WTC11 (cell line): Measurements from ENCODE around the gene CNTNAP2. TPM values are rescaled to one million over a fixed set of nuclear protein-coding genes. Genes with fewer than 3 reads are reported as not detected.

Source experiments
- ATAC-seq: fragments of 200-7000 bp; cut with Tn5 transposase; 2 replicates; pipeline ENCODE4 v1.10.0; 2021; ENCODE audit warnings: mild to moderate bottlenecking, moderate library complexity
- CTCF ChIA-PET: fragments of 300-600 bp; sonication (Branson Sonifier 250); formaldehyde crosslinking; loops from one replicate; lab custom pipeline; 2021; ENCODE audit warnings: antibody characterized with exemption; lab: Charles Lee
- POLR2A ChIA-PET: fragments of 350-600 bp; sonication (Branson Sonifier 250); formaldehyde crosslinking; loops from one replicate; lab custom pipeline; 2021; ENCODE audit warnings: antibody characterized with exemption; lab: Charles Lee
- DNase-seq: peaks from one replicate; pipeline ENCODE4 v3.0.0; 2021; ENCODE audit warnings: low spot score
- H3K27ac Mint-ChIP-seq: 2 replicates; pipeline ENCODE4 v1.8.0; 2021; ENCODE audit warnings: mixed read lengths
- H3K27me3 Mint-ChIP-seq: 2 replicates; pipeline ENCODE4 v1.8.0; 2021; ENCODE audit warnings: low read depth, mild to moderate bottlenecking, moderate library complexity, mixed read lengths
- H3K36me3 Mint-ChIP-seq: 2 replicates; pipeline ENCODE4 v1.8.0; 2021; ENCODE audit warnings: mixed read lengths
- H3K4me1 Mint-ChIP-seq: 2 replicates; pipeline ENCODE4 v1.8.0; 2022; ENCODE audit warnings: mixed read lengths
- H3K4me3 Mint-ChIP-seq: 2 replicates; pipeline ENCODE4 v1.8.0; 2021; ENCODE audit warnings: mild to moderate bottlenecking, moderate library complexity, mixed read lengths
- H3K9me3 Mint-ChIP-seq: 2 replicates; pipeline ENCODE4 v1.8.0; 2021; ENCODE audit warnings: mixed read lengths
- ATF1 ChIP-seq: sonication (generic); formaldehyde crosslinking; IDR thresholded peaks from 2 replicates; pipeline ENCODE4 v1.8.1; 2023; ENCODE audit warnings: mild to moderate bottlenecking, moderate library complexity, missing genetic modification reagents
- ETV6 ChIP-seq: sonication (generic); formaldehyde crosslinking; IDR thresholded peaks from 2 replicates; pipeline ENCODE4 v1.8.1; 2022; ENCODE audit warnings: mild to moderate bottlenecking, missing genetic modification reagents
- MAX ChIP-seq: sonication (generic); formaldehyde crosslinking; IDR thresholded peaks from 2 replicates; pipeline ENCODE4 v1.8.0; 2022; ENCODE audit warnings: mild to moderate bottlenecking, missing genetic modification reagents
- NFATC4 ChIP-seq: fragments of 250-450 bp; sonication (Bioruptor Pico); IDR thresholded peaks from 2 replicates; pipeline ENCODE4 v1.9.0; 2021; ENCODE audit warnings: mild to moderate bottlenecking
- NFYB ChIP-seq: sonication (generic); formaldehyde crosslinking; conservative IDR thresholded peaks from 2 replicates; pipeline ENCODE4 v1.8.0; 2022; ENCODE audit warnings: low read depth, missing genetic modification reagents
- NR1H2 ChIP-seq: sonication (generic); formaldehyde crosslinking; IDR thresholded peaks from 2 replicates; pipeline ENCODE4 v1.9.0; 2021; ENCODE audit warnings: mild to moderate bottlenecking, moderate library complexity, missing genetic modification reagents
- SMAD4 ChIP-seq: sonication (generic); formaldehyde crosslinking; IDR thresholded peaks from 2 replicates; pipeline ENCODE4 v1.8.0; 2022; ENCODE audit warnings: mild to moderate bottlenecking, missing genetic modification reagents
- SOX15 ChIP-seq: fragments of 250-450 bp; sonication (Bioruptor Pico); IDR thresholded peaks from 2 replicates; pipeline ENCODE4 v1.9.0; 2021; ENCODE audit warnings: mild to moderate bottlenecking
- ZNF138 ChIP-seq: sonication (generic); formaldehyde crosslinking; conservative IDR thresholded peaks from 2 replicates; pipeline ENCODE4 v1.8.1; 2022; ENCODE audit warnings: mild to moderate bottlenecking, moderate library complexity, missing genetic modification reagents
- ZNF317 ChIP-seq: sonication (generic); formaldehyde crosslinking; IDR thresholded peaks from 2 replicates; pipeline ENCODE4 v1.8.1; 2023; ENCODE audit warnings: low read depth, mild to moderate bottlenecking, moderate library complexity, missing genetic modification reagents, borderline replicate concordance
- ZNF416 ChIP-seq: fragments of 250-450 bp; sonication (Bioruptor Pico); IDR thresholded peaks from 2 replicates; pipeline ENCODE4 v1.9.0; 2021; ENCODE audit warnings: mild to moderate bottlenecking, inconsistent platforms
- ZSCAN18 ChIP-seq: fragments of 250-450 bp; sonication (Bioruptor Pico); IDR thresholded peaks from 2 replicates; pipeline ENCODE4 v2.1.2; 2022; ENCODE audit warnings: mild to moderate bottlenecking, moderate library complexity
- total RNA-seq: library from RNA; stranded (reverse); gene quantifications from 3 replicates; pipeline ENCODE4 v1.2.3, GENCODE V29; 2021
- TF ChIP-seq, protein P1 (sequence below): sonication (generic); formaldehyde crosslinking; IDR thresholded peaks from 2 replicates; pipeline ENCODE4 v1.8.0; 2023; ENCODE audit warnings: mild to moderate bottlenecking, missing genetic modification reagents
- TF ChIP-seq, protein P2 (sequence below): sonication (generic); formaldehyde crosslinking; IDR thresholded peaks from 2 replicates; pipeline ENCODE4 v1.8.1; 2023; ENCODE audit warnings: mild to moderate bottlenecking, missing genetic modification reagents, borderline replicate concordance
- TF ChIP-seq, protein P3 (sequence below): sonication (generic); formaldehyde crosslinking; IDR thresholded peaks from 2 replicates; pipeline ENCODE4 v1.8.0; 2022; ENCODE audit warnings: mild to moderate bottlenecking, missing genetic modification reagents
- TF ChIP-seq, protein P4 (sequence below): sonication (generic); formaldehyde crosslinking; IDR thresholded peaks from 2 replicates; pipeline ENCODE4 v1.8.0; 2022; ENCODE audit warnings: missing genetic modification reagents
- TF ChIP-seq, protein P5 (sequence below): sonication (generic); formaldehyde crosslinking; IDR thresholded peaks from 2 replicates; pipeline ENCODE4 v1.8.1; 2022; ENCODE audit warnings: missing genetic modification reagents, borderline replicate concordance

The CNTNAP2 gene
- total RNA-seq, 1 experiment from 2014 or later: 63.8 TPM

DNA sequence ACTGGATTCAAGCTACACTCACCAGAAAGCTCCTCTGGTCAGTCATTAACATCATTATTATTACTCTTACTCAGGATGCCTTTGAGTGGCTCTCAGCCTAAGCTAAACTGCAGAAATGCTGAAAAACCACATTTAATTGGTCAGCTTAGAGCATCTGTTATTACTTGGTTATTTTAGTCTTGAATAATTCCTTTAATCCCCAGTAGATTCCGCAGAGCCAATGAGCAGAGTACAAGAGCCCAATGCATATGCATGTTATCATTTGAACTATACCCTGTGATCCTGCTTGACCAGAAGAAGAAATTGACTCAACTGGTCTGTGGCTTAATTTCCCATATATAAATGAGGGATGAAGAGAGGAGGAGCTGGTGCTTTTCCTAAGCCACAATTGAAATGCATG is 2056.3 kb downstream of the CNTNAP2 start:
- Mint-ChIP-seq H3K4me1 (no peaks in the 10 kb centered on the region), H3K27me3 (no peaks in the 10 kb centered on the region), H3K27ac (no peak overlapping the region), H3K9me3 (no peaks in the 10 kb centered on the region), H3K4me3 (no peak overlapping the region), H3K36me3 (no peaks in the 10 kb centered on the region)
- TF ChIP-seq MAX (CRISPR knock-in tag): no peak
- TF ChIP-seq, protein P1, sequence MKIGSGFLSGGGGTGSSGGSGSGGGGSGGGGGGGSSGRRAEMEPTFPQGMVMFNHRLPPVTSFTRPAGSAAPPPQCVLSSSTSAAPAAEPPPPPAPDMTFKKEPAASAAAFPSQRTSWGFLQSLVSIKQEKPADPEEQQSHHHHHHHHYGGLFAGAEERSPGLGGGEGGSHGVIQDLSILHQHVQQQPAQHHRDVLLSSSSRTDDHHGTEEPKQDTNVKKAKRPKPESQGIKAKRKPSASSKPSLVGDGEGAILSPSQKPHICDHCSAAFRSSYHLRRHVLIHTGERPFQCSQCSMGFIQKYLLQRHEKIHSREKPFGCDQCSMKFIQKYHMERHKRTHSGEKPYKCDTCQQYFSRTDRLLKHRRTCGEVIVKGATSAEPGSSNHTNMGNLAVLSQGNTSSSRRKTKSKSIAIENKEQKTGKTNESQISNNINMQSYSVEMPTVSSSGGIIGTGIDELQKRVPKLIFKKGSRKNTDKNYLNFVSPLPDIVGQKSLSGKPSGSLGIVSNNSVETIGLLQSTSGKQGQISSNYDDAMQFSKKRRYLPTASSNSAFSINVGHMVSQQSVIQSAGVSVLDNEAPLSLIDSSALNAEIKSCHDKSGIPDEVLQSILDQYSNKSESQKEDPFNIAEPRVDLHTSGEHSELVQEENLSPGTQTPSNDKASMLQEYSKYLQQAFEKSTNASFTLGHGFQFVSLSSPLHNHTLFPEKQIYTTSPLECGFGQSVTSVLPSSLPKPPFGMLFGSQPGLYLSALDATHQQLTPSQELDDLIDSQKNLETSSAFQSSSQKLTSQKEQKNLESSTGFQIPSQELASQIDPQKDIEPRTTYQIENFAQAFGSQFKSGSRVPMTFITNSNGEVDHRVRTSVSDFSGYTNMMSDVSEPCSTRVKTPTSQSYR: no peak
- TF ChIP-seq NR1H2: no peak
- no peak for TF ChIP-seq ETV6 (CRISPR knock-in tag)
- TF ChIP-seq, protein P2, sequence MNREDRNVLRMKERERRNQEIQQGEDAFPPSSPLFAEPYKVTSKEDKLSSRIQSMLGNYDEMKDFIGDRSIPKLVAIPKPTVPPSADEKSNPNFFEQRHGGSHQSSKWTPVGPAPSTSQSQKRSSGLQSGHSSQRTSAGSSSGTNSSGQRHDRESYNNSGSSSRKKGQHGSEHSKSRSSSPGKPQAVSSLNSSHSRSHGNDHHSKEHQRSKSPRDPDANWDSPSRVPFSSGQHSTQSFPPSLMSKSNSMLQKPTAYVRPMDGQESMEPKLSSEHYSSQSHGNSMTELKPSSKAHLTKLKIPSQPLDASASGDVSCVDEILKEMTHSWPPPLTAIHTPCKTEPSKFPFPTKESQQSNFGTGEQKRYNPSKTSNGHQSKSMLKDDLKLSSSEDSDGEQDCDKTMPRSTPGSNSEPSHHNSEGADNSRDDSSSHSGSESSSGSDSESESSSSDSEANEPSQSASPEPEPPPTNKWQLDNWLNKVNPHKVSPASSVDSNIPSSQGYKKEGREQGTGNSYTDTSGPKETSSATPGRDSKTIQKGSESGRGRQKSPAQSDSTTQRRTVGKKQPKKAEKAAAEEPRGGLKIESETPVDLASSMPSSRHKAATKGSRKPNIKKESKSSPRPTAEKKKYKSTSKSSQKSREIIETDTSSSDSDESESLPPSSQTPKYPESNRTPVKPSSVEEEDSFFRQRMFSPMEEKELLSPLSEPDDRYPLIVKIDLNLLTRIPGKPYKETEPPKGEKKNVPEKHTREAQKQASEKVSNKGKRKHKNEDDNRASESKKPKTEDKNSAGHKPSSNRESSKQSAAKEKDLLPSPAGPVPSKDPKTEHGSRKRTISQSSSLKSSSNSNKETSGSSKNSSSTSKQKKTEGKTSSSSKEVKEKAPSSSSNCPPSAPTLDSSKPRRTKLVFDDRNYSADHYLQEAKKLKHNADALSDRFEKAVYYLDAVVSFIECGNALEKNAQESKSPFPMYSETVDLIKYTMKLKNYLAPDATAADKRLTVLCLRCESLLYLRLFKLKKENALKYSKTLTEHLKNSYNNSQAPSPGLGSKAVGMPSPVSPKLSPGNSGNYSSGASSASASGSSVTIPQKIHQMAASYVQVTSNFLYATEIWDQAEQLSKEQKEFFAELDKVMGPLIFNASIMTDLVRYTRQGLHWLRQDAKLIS (CRISPR knock-in tag): no peak
- TF ChIP-seq, protein P3, sequence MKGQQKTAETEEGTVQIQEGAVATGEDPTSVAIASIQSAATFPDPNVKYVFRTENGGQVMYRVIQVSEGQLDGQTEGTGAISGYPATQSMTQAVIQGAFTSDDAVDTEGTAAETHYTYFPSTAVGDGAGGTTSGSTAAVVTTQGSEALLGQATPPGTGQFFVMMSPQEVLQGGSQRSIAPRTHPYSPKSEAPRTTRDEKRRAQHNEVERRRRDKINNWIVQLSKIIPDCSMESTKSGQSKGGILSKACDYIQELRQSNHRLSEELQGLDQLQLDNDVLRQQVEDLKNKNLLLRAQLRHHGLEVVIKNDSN (CRISPR knock-in tag): no peak
- no peak for TF ChIP-seq SOX15 (CRISPR knock-in tag)
- no peak for TF ChIP-seq ZSCAN18 (CRISPR knock-in tag)
- TF ChIP-seq ZNF317 (CRISPR knock-in tag): no peak
- TF ChIP-seq NFYB: no peak
- no peak for TF ChIP-seq SMAD4 (CRISPR knock-in tag)
- TF ChIP-seq, protein P4, sequence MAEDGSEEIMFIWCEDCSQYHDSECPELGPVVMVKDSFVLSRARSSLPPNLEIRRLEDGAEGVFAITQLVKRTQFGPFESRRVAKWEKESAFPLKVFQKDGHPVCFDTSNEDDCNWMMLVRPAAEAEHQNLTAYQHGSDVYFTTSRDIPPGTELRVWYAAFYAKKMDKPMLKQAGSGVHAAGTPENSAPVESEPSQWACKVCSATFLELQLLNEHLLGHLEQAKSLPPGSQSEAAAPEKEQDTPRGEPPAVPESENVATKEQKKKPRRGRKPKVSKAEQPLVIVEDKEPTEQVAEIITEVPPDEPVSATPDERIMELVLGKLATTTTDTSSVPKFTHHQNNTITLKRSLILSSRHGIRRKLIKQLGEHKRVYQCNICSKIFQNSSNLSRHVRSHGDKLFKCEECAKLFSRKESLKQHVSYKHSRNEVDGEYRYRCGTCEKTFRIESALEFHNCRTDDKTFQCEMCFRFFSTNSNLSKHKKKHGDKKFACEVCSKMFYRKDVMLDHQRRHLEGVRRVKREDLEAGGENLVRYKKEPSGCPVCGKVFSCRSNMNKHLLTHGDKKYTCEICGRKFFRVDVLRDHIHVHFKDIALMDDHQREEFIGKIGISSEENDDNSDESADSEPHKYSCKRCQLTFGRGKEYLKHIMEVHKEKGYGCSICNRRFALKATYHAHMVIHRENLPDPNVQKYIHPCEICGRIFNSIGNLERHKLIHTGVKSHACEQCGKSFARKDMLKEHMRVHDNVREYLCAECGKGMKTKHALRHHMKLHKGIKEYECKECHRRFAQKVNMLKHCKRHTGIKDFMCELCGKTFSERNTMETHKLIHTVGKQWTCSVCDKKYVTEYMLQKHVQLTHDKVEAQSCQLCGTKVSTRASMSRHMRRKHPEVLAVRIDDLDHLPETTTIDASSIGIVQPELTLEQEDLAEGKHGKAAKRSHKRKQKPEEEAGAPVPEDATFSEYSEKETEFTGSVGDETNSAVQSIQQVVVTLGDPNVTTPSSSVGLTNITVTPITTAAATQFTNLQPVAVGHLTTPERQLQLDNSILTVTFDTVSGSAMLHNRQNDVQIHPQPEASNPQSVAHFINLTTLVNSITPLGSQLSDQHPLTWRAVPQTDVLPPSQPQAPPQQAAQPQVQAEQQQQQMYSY (CRISPR knock-in tag): no peak
- TF ChIP-seq ZNF416 (CRISPR knock-in tag): no peak
- no peak for TF ChIP-seq NFATC4
- no peak for TF ChIP-seq ATF1 (CRISPR knock-in tag)
- TF ChIP-seq, protein P5, sequence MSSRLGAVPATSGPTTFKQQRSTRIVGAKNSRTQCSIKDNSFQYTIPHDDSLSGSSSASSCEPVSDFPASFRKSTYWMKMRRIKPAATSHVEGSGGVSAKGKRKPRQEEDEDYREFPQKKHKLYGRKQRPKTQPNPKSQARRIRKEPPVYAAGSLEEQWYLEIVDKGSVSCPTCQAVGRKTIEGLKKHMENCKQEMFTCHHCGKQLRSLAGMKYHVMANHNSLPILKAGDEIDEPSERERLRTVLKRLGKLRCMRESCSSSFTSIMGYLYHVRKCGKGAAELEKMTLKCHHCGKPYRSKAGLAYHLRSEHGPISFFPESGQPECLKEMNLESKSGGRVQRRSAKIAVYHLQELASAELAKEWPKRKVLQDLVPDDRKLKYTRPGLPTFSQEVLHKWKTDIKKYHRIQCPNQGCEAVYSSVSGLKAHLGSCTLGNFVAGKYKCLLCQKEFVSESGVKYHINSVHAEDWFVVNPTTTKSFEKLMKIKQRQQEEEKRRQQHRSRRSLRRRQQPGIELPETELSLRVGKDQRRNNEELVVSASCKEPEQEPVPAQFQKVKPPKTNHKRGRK: no peak
- no peak for TF ChIP-seq ZNF138 (CRISPR knock-in tag)
- no peak for DNase-seq
- CTCF ChIA-PET: no interaction called here
- no peak for ATAC-seq
- POLR2A ChIA-PET: interaction anchor here (0.6 kb wide), 1 partner anchor 927 kb away, joined by 3 read pairs; no protein-coding TSS in a partner anchor
